ENCODE results near the gene CACNA1D.
A peak's percentile ranks its signal among the peaks of the same experiment; 100 is the strongest.

The CACNA1D gene

DNA sequence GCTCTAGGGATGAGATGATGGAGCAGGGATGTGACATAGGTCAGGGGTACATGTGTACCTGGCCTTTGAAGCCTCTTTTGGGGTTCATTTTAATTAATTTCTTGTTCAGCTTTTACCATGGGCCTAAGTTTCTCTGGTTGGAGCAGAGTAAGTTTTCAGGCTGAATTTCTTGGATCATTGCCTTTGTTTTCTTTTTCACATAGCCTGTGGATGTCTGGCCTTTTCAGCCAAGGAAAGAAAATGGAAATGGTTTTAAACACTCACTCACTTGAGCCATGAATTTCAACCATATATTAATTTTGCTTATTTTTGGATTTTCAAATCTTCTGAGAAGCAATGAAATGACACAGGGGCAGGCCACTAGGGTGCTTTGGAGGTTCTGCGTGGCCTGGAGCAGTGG lies 30.2 kb downstream of the CACNA1D start:
- TF ChIP-seq CTCF (IDR thresholded peaks at IDR 0.05; ENCODE audit: insufficient read depth, low read depth, low read length, missing control alignments) = no peak
- DNase-seq (ENCODE audit: low read depth) = no peak
- H3K4me3 ChIP-seq (ENCODE audit: low read depth, low read length) = no peak overlapping the region

GRCh38 chr3:53525765-53526703 lies 31.6 kb downstream of the CACNA1D start:
- no peak for TF ChIP-seq CTCF (IDR thresholded peaks at IDR 0.05; ENCODE audit: insufficient read depth, low read depth, low read length, missing control alignments)
- H3K4me3 ChIP-seq (ENCODE audit: low read depth, low read length) = no peak overlapping the region
- DNase-seq (ENCODE audit: low read depth) = no peak

GRCh38 chr3:53526704-53527055 lies 32.3 kb downstream of the CACNA1D start:
- H3K4me3 ChIP-seq (ENCODE audit: low read depth, low read length) = no peak overlapping the region
- TF ChIP-seq CTCF (IDR thresholded peaks at IDR 0.05; ENCODE audit: insufficient read depth, low read depth, low read length, missing control alignments) = no peak
- DNase-seq (ENCODE audit: low read depth) = no peak

DNA sequence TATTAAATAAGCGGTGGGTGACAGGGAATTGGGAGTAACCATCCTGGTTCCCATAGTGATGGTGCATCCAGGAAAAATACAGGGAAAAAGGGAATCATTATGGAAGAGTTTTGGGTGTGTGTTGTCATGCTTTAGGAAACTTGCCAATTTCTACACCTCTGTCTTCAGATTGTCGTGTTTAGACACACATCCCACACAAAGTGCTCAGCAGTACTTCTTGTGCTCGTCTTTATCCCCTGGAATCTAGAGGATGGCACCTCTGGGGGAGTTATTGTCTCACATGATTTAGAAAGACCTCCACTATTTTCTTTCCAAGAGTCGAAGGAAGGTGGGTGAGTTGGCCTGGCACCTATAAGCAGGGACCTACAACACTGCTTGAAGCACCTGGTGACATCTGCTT lies 35.8 kb downstream of the CACNA1D start:
- H3K4me3 ChIP-seq (ENCODE audit: low read depth, low read length) = no peak overlapping the region
- no peak for DNase-seq (ENCODE audit: low read depth)
- TF ChIP-seq CTCF (IDR thresholded peaks at IDR 0.05; ENCODE audit: insufficient read depth, low read depth, low read length, missing control alignments) = no peak

DNA sequence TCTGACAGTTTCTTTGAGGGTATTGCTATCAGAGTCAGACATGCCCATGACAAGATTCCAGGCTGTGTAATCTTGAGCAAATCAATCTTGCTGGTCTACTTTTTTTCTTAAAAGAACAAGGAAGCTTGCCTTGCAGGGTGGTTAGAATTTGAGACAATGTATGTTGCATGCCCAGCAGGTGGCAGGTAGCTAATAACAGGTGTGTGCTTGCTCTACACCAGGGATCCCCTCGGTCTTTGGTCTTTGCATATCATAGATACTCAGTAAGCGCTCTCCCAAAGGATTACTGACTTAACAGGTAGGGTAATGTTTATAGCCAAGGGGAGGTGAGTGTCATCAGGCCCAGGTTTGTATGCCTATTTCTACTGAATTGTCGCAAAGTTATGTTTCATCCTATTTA lies 37.3 kb downstream of the CACNA1D start:
- TF ChIP-seq CTCF (IDR thresholded peaks at IDR 0.05; ENCODE audit: insufficient read depth, low read depth, low read length, missing control alignments) = peak; percentile 9
- H3K4me3 ChIP-seq (ENCODE audit: low read depth, low read length) = no peak overlapping the region
- peak; percentile 32 for DNase-seq (ENCODE audit: low read depth)

GRCh38 chr3:53533472-53533871 lies 39.1 kb downstream of the CACNA1D start:
- DNase-seq (ENCODE audit: low read depth) = no peak
- H3K4me3 ChIP-seq (ENCODE audit: low read depth, low read length) = no peak overlapping the region
- TF ChIP-seq CTCF (IDR thresholded peaks at IDR 0.05; ENCODE audit: insufficient read depth, low read depth, low read length, missing control alignments) = no peak

GRCh38 chr3:53534216-53534615 lies 39.8 kb downstream of the CACNA1D start:
- no peak overlapping the region for H3K4me3 ChIP-seq (ENCODE audit: low read depth, low read length)
- DNase-seq (ENCODE audit: low read depth) = no peak
- TF ChIP-seq CTCF (IDR thresholded peaks at IDR 0.05; ENCODE audit: insufficient read depth, low read depth, low read length, missing control alignments) = no peak
